ENCODE measurements around the gene ABHD6.
"Not testable (repeated sequence)": the region's sequence is repeated elsewhere in the genome, so short reads cannot be mapped to it uniquely, and the experiment has no call there.

The ABHD6 gene

DNA sequence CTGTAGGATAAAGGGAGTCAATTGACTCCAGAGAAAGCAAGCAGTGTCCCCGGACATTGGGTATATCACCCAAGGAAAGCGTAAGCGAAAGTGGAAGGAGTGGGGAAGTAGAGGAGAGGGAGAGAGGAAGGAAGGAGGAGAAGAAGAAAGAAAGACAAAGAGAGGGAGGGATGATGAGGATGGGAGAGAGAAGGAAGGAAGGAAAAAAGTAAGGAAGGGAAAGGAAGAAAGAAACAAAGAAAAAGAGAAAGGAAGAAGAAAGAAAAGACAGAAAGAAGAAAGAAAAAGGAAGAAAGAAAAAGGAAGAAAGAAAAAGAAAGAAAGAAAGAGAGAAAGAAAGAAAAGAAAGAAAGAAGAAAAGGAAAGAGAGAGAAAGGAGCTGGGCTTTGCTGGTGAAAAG lies 27.7 kb upstream of the ABHD6 start:
- no peak overlapping the region for H3K9ac ChIP-seq (ENCODE audit: low read depth, low read length)
- no peaks in the 10 kb centered on the region for H3K36me3 ChIP-seq (ENCODE audit: control insufficient read depth, insufficient read depth, low read length)
- H3K4me1 ChIP-seq (ENCODE audit: control insufficient read depth, insufficient read depth, low read length): no peaks in the 10 kb centered on the region
- no peak overlapping the region for H3K27ac ChIP-seq (ENCODE audit: low read depth, low read length)
- no peak overlapping the region for H3K4me3 ChIP-seq (ENCODE audit: low read depth, low read length)
- no peaks in the 10 kb centered on the region for H3K9me3 ChIP-seq (ENCODE audit: control insufficient read depth, insufficient read depth, low read length)
- no peaks in the 10 kb centered on the region for H3K27me3 ChIP-seq (ENCODE audit: control insufficient read depth, insufficient read depth, low read length)

DNA sequence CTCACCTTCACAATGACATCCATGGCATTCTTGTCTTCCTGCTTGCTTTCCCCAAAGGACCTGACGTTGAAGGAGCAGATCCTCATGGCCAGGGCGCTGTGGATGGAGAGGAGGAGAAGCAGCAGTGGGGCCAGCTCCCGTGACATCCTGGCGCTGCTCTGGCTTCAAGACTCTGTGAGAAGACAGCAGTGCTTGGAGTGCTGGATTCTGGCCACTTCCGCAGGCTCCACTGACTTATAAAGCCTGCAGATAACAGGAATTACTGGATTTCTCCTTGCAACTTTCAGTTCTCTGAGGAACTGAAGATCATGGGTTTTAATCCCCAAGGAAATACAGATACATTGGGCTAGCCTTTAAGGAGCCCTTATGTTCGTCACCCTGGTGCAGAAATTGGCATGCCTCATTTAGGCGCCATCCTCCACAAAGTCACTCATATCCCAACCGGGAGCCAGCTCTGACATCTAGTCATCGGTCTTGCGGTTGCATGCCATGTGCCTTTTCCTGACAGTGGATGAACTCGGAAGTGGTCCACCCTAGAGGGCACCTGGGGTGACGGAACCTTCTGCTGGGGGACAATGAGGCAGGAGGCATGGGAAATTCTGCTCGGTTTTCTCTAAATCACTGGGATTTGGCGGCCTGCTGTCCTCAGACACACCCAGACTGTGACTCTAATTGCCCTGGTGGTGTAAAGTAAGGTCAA lies 26.7 kb upstream of the ABHD6 start, which contains the start of gene DNASE1L3:
Gene DNASE1L3, minus strand, starts transcription at position 212 of the 700 bp plus-strand sequence. Its CDS starts 66 bp downstream, at position 146.
- no peak within 1 kb of the TSS for H3K27ac ChIP-seq (ENCODE audit: low read depth, low read length)
- H3K36me3 ChIP-seq (ENCODE audit: control insufficient read depth, insufficient read depth, low read length): no peaks in the 10 kb centered on the region
- H3K4me1 ChIP-seq (ENCODE audit: control insufficient read depth, insufficient read depth, low read length): no peaks in the 10 kb centered on the region

DNA sequence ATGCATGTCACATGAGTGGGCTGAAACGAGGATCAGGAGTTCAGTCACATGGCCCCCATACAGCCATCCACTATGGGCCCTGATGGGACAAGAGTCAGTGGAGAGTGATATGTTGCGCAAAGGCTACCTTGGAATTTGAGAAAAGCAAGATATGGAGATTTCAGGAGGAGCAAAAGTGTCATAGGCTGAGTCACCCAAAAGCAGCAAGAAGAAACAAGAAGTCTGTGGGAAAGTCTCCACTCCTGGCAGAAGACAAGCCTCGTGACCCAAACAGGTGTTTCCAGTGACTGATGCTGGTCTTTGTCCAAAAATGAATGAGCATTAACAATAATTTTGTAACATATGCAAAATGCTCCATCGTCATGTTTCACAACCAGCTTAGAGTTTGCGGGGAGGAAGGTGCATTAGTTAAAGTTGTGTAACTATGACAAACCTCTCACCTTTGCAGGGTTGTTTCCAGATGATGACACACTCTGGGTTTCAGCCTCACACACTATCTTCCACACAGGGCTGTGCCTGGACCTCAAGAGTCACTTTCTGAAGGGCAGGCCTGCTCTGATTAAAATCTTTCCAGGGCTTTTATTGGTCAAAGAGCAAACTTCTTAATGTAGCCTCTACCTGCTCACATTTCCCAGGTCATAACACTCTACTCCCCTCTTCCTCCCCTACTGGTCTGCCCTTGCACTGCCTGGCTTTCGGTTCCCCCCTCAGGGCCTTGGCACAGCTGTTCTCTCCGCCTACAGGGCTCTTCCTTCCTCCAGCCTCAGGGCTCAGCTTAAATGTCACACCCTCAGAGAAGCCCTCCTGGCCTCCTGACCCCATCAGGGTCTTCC lies 22.9 kb upstream of the ABHD6 start:
- Histone ChIP-seq H3K9me3 (ENCODE audit: control insufficient read depth, insufficient read depth, low read length) (no peaks in the 10 kb centered on the region), H3K4me1 (ENCODE audit: control insufficient read depth, insufficient read depth, low read length) (peaks cover 4% of the 10 kb centered on the region), H3K4me3 (ENCODE audit: low read depth, low read length) (no peak overlapping the region), H3K9ac (ENCODE audit: low read depth, low read length) (no peak overlapping the region), H3K27me3 (ENCODE audit: control insufficient read depth, insufficient read depth, low read length) (no peaks in the 10 kb centered on the region), H3K27ac (ENCODE audit: low read depth, low read length) (no peak overlapping the region), H3K36me3 (ENCODE audit: control insufficient read depth, insufficient read depth, low read length) (no peaks in the 10 kb centered on the region)

More for the DNA sequence above, 26.7 kb upstream of the ABHD6 start, which contains the start of gene DNASE1L3:
- no peaks in the 10 kb centered on the region for H3K27me3 ChIP-seq (ENCODE audit: control insufficient read depth, insufficient read depth, low read length)
- H3K4me3 ChIP-seq (ENCODE audit: low read depth, low read length): no peak within 1 kb of the TSS
- no peak within 1 kb of the TSS for H3K9ac ChIP-seq (ENCODE audit: low read depth, low read length)
- H3K9me3 ChIP-seq (ENCODE audit: control insufficient read depth, insufficient read depth, low read length): no peaks in the 10 kb centered on the region

- Histone ChIP-seq H3K4me1 (ENCODE audit: control insufficient read depth, insufficient read depth, low read length) (peaks cover 4% of the 10 kb centered on the region), H3K27ac (ENCODE audit: low read depth, low read length) (no peak overlapping the region)
Measured at GRCh38 chr3:58215317-58216025, 22.1 kb upstream of the ABHD6 start.

GRCh38 chr3:58216496-58217195 lies 20.9 kb upstream of the ABHD6 start:
- Histone ChIP-seq H3K4me1 (ENCODE audit: control insufficient read depth, insufficient read depth, low read length) (peaks cover 4% of the 10 kb centered on the region), H3K4me3 (ENCODE audit: low read depth, low read length) (no peak overlapping the region), H3K9ac (ENCODE audit: low read depth, low read length) (no peak overlapping the region), H3K27ac (ENCODE audit: low read depth, low read length) (no peak overlapping the region), H3K27me3 (ENCODE audit: control insufficient read depth, insufficient read depth, low read length) (no peaks in the 10 kb centered on the region), H3K36me3 (ENCODE audit: control insufficient read depth, insufficient read depth, low read length) (no peaks in the 10 kb centered on the region), H3K9me3 (ENCODE audit: control insufficient read depth, insufficient read depth, low read length) (no peaks in the 10 kb centered on the region)

More at GRCh38 chr3:58215317-58216025, 22.1 kb upstream of the ABHD6 start:
- Histone ChIP-seq H3K9ac (ENCODE audit: low read depth, low read length) (no peak overlapping the region), H3K4me3 (ENCODE audit: low read depth, low read length) (no peak overlapping the region), H3K36me3 (ENCODE audit: control insufficient read depth, insufficient read depth, low read length) (no peaks in the 10 kb centered on the region), H3K27me3 (ENCODE audit: control insufficient read depth, insufficient read depth, low read length) (no peaks in the 10 kb centered on the region), H3K9me3 (ENCODE audit: control insufficient read depth, insufficient read depth, low read length) (no peaks in the 10 kb centered on the region)

- peaks cover 4% of the 10 kb centered on the region for H3K4me1 ChIP-seq (ENCODE audit: control insufficient read depth, insufficient read depth, low read length)
- peak overlapping the region; percentile 48 for H3K27ac ChIP-seq (ENCODE audit: low read depth, low read length)
- H3K9ac ChIP-seq (ENCODE audit: low read depth, low read length): no peak overlapping the region
- no peaks in the 10 kb centered on the region for H3K9me3 ChIP-seq (ENCODE audit: control insufficient read depth, insufficient read depth, low read length)
- 0 out of 2 replicates have a peak overlapping the region, but pooled peaks have one; percentile 5 for H3K4me3 ChIP-seq (ENCODE audit: low read depth, low read length)
- no peaks in the 10 kb centered on the region for H3K27me3 ChIP-seq (ENCODE audit: control insufficient read depth, insufficient read depth, low read length)
- no peaks in the 10 kb centered on the region for H3K36me3 ChIP-seq (ENCODE audit: control insufficient read depth, insufficient read depth, low read length)
Measured at GRCh38 chr3:58217209-58217811, 20.3 kb upstream of the ABHD6 start.

DNA sequence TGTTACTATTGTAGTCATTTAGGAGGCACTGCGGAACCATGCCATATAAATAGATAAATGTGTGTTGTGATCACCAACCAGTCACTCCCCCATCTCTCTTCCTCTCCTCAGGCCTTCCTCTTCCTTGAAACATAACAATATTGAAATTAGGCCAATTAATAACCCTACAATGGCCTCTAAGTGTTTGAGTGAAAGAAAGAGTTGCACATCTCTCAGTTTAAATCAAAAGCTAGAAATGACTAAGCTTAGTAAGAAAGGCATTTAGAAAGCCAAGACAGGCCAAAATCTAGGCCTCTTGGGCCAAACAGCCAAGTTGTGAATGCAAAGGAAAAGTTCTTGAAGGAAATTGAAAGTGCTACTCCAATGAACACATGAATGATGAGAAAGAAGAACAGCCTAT lies 18.7 kb upstream of the ABHD6 start:
- no peaks in the 10 kb centered on the region for H3K9me3 ChIP-seq (ENCODE audit: control insufficient read depth, insufficient read depth, low read length)
- H3K4me3 ChIP-seq (ENCODE audit: low read depth, low read length): no peak overlapping the region
- peaks cover 4% of the 10 kb centered on the region for H3K4me1 ChIP-seq (ENCODE audit: control insufficient read depth, insufficient read depth, low read length)
- no peak overlapping the region for H3K9ac ChIP-seq (ENCODE audit: low read depth, low read length)
- H3K27me3 ChIP-seq (ENCODE audit: control insufficient read depth, insufficient read depth, low read length): no peaks in the 10 kb centered on the region
- no peak overlapping the region for H3K27ac ChIP-seq (ENCODE audit: low read depth, low read length)
- no peaks in the 10 kb centered on the region for H3K36me3 ChIP-seq (ENCODE audit: control insufficient read depth, insufficient read depth, low read length)

DNA sequence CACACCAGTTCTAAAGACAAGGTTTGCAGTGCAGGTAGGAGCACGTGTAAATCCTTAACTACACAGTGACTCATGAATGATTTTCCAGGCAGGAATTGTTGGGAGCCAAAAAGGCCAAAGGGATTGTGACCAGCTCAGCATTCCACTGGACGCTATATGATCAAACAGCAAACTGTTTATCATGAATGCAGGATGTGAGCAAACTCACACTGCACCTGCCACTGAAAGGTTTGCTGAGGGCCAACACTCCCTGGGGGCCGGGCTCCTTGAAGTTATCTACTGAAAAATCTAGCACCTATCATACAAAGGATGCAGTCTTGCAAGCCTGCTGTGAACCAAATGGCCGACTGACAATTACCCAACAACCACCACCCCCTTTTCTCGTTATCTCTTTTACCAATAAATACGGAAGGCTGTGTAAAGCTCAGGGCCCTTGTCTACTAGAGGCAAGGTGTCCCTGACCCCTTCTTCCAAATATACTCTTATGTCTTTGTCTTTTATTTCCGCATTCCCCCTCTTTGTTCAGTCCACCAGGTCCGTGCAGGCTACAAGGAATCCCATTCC lies 15.3 kb upstream of the ABHD6 start:
- Histone ChIP-seq H3K9me3 (ENCODE audit: control insufficient read depth, insufficient read depth, low read length) (no peaks in the 10 kb centered on the region), H3K4me3 (ENCODE audit: low read depth, low read length) (no peak overlapping the region), H3K27me3 (ENCODE audit: control insufficient read depth, insufficient read depth, low read length) (no peaks in the 10 kb centered on the region; the same call in 1 of the 2 replicates), H3K36me3 (ENCODE audit: control insufficient read depth, insufficient read depth, low read length) (no peaks in the 10 kb centered on the region), H3K9ac (ENCODE audit: low read depth, low read length) (no peak overlapping the region), H3K27ac (ENCODE audit: low read depth, low read length) (peak overlapping the region; percentile 45), H3K4me1 (ENCODE audit: control insufficient read depth, insufficient read depth, low read length) (no peaks in the 10 kb centered on the region; the same call in 1 of the 2 replicates)

DNA sequence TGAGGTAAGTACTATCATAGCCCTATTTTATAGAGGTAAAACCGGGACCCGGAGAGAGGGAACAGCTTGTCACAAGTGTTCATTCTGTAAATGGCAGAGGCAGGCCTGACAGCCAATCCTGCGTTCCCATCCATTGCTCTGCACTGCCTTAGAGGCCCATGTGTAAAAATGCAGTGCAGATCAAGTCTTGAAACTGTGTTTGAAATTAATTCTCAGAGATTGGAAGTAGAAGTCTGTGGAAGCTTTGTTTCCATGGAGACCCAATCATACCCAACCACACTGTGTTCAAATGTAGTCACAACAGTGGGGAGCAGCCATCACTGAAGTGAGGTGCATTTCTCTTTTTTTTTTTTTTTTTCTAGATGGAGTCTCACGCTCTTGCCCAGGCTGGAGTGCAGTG lies 13.7 kb upstream of the ABHD6 start:
- Histone ChIP-seq H3K27me3 (ENCODE audit: control insufficient read depth, insufficient read depth, low read length) (no peaks in the 10 kb centered on the region; the same call in 1 of the 2 replicates), H3K9ac (ENCODE audit: low read depth, low read length) (no peak overlapping the region), H3K4me1 (ENCODE audit: control insufficient read depth, insufficient read depth, low read length) (no peaks in the 10 kb centered on the region), H3K4me3 (ENCODE audit: low read depth, low read length) (no peak overlapping the region), H3K36me3 (ENCODE audit: control insufficient read depth, insufficient read depth, low read length) (no peaks in the 10 kb centered on the region), H3K9me3 (ENCODE audit: control insufficient read depth, insufficient read depth, low read length) (no peaks in the 10 kb centered on the region), H3K27ac (ENCODE audit: low read depth, low read length) (no peak overlapping the region)

- H3K4me1 ChIP-seq (ENCODE audit: control insufficient read depth, insufficient read depth, low read length); H3K27me3 ChIP-seq (ENCODE audit: control insufficient read depth, insufficient read depth, low read length); H3K27ac ChIP-seq (ENCODE audit: low read depth, low read length); H3K4me3 ChIP-seq (ENCODE audit: low read depth, low read length); H3K36me3 ChIP-seq (ENCODE audit: control insufficient read depth, insufficient read depth, low read length); H3K9me3 ChIP-seq (ENCODE audit: control insufficient read depth, insufficient read depth, low read length); H3K9ac ChIP-seq (ENCODE audit: low read depth, low read length): not testable (repeated sequence)
Measured at GRCh38 chr3:58227933-58228332, 9.7 kb upstream of the ABHD6 start.

All from HUES48 (cell line).